ENCODE results near the gene RAB8A. TPM values are rescaled to one million over a fixed set of nuclear protein-coding genes. Genes with fewer than 3 reads are reported as not detected.

The RAB8A gene
- total RNA-seq = 100 to 1,000 TPM; 166 to 260 TPM

DNA sequence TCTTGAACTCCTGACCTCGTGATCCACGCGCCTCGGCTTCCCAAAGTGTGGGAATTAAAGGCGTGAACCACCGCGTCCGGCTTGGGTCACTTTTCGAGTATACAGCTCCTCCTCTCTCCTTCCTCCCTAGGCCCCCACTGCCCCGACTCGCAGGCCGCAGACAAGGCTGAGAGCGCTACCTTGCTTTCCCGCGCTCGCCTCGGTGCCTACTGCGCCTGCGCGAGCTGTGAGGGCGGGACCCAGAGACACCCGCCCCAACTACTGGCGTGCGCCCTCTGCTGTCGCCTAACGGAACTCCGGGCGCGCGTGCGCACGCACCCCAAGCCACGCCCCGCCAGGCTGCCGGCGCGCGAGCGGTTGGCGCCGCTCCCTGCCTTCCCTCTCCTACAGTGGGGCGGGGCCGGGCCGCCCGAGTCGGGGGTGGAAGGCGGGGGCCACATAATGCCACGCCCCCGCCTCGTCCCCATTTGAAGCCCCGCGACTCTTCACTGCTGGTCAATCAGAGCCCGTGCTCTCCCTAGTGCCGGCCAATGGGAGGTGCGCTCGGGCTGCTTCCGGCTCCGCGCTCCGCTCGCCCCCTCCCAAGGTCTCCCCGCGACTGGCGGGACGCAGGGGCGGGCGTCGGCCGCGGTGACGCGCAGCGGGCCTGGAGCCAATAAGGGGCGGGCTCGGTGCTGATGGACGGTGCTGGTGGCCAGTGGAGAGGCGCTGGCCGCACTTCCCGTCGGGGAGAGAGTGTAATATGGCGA lies at the start of gene RAB8A:
RAB8A (plus strand) TSS at position 730 of the 749 bp plus-strand sequence; CDS start at position 743, 13 bp downstream.
- Mint-ChIP-seq H3K4me3 (peak within 1 kb of the TSS; percentile 94), H3K36me3 (no peaks in the 10 kb centered on the region), H3K27ac (peak within 1 kb of the TSS; percentile 84 to 96), H3K9me3 (no peaks in the 10 kb centered on the region), H3K27me3 (no peaks in the 10 kb centered on the region), H3K4me1 (ENCODE audit: low read depth in 2 of 2) (peaks cover 25 to 35% of the 10 kb centered on the region in 2 donors)
- ATAC-seq (peak; percentile 95 to 96), DNase-seq (ENCODE audit: low spot score) (peak; percentile 99)

DNA sequence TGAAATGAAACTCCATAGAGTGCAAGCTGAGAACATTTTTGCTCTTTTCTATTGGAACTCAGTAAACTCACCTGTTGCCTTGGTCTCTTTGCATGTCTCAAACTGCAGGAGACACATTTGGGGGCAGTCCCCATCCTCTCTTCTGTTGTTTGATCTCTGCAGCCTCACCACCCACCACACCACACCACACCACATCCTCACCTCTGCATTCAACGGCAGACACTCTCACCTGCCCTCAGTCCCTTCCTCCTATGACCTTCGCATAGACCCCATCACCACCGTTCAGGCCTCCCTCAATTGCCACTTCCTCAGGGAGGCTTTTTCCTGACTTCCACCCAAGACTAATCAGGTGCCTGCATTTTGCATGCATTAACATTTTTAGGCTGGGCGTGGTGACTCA lies 49.7 kb upstream of the RAB8A start:
- DNase-seq (ENCODE audit: low spot score) (peak; percentile 34), ATAC-seq (peak in 1 of 2 donors; percentile 22)
- Mint-ChIP-seq H3K27ac (no peak overlapping the region), H3K4me1 (ENCODE audit: low read depth in 2 of 2) (peaks cover 17% of the 10 kb centered on the region in 2 donors), H3K27me3 (peaks cover 0 to 8% of the 10 kb centered on the region in 2 donors), H3K4me3 (no peak overlapping the region), H3K9me3 (no peaks in the 10 kb centered on the region), H3K36me3 (peaks cover 3% of the 10 kb centered on the region)

GRCh38 chr19:16062789-16063188 lies 48.9 kb upstream of the RAB8A start:
- DNase-seq (ENCODE audit: low spot score) (peak; percentile 76), ATAC-seq (peak; percentile 67 to 77)
- Mint-ChIP-seq H3K4me3 (no peak overlapping the region), H3K4me1 (ENCODE audit: low read depth in 2 of 2) (peaks cover 17% of the 10 kb centered on the region in 2 donors), H3K36me3 (no peaks in the 10 kb centered on the region), H3K27me3 (peaks cover 0 to 8% of the 10 kb centered on the region in 2 donors), H3K27ac (peak overlapping the region in 1 of 2 donors; percentile 38), H3K9me3 (no peaks in the 10 kb centered on the region)

DNA sequence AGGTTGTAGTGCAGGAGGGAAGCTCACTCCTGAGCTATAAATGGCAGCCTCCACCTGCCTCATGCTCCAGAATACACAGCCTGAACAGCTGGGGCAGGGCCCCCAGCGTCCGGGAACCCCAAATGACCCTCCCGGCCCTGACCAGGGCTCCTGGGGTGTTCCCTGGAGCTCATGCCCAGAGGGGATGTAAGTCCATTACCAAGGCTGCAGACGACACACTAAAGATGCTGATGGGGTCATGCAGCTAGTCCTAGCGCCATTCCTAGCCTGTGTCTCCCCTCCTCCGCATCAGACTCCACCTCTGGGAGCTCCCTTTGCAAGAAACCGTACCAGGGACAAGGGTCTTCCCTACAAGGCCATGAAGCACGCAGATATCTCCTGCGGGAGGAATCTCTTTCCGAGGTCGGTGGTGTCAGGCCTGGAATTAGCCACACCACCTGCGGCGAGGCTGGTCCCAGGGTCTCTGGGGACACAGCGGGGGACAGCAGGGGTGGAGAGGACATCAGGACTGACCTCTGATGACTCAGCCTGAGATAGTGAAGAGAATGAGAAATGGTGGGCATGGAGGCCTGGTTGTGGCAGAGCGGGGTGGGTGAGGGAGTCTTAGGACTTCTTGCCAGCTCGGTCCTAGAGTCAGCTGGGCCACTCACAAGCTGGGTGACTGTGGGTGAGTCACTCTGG lies 47.3 kb upstream of the RAB8A start:
- DNase-seq (ENCODE audit: low spot score) = peak; percentile 22
- H3K27ac Mint-ChIP-seq = no peak overlapping the region
- H3K9me3 Mint-ChIP-seq = no peaks in the 10 kb centered on the region
- H3K27me3 Mint-ChIP-seq = peaks cover 0 to 5% of the 10 kb centered on the region in 2 donors
- no peaks in the 10 kb centered on the region for H3K36me3 Mint-ChIP-seq
- no peak for ATAC-seq
- peaks cover 17% of the 10 kb centered on the region in 2 donors for H3K4me1 Mint-ChIP-seq (ENCODE audit: low read depth in 2 of 2)
- no peak overlapping the region for H3K4me3 Mint-ChIP-seq

- no peaks in the 10 kb centered on the region for H3K36me3 Mint-ChIP-seq
- ATAC-seq = peak; percentile 31 to 48
- H3K27ac Mint-ChIP-seq = peak overlapping the region; percentile 47 to 71
- H3K4me1 Mint-ChIP-seq (ENCODE audit: low read depth in 2 of 2) = peaks cover 17% of the 10 kb centered on the region in 2 donors
- no peaks in the 10 kb centered on the region for H3K9me3 Mint-ChIP-seq
- peak overlapping the region; percentile 26 for H3K4me3 Mint-ChIP-seq
- H3K27me3 Mint-ChIP-seq = peaks cover 0 to 4% of the 10 kb centered on the region in 2 donors
- peak; percentile 61 for DNase-seq (ENCODE audit: low spot score)
Observed at GRCh38 chr19:16066611-16067104, 45.0 kb upstream of the RAB8A start.

GRCh38 chr19:16067205-16067938 lies 44.3 kb upstream of the RAB8A start:
- Mint-ChIP-seq H3K9me3 (no peaks in the 10 kb centered on the region), H3K27me3 (no peaks in the 10 kb centered on the region), H3K27ac (no peak overlapping the region), H3K4me3 (no peak overlapping the region), H3K36me3 (no peaks in the 10 kb centered on the region), H3K4me1 (ENCODE audit: low read depth in 2 of 2) (peaks cover 15 to 17% of the 10 kb centered on the region in 2 donors)
- DNase-seq (ENCODE audit: low spot score) (peak; percentile 60), ATAC-seq (no peak)

GRCh38 chr19:16068696-16069259 lies 42.9 kb upstream of the RAB8A start:
- DNase-seq (ENCODE audit: low spot score) (no peak), ATAC-seq (no peak)
- Mint-ChIP-seq H3K36me3 (no peaks in the 10 kb centered on the region), H3K27me3 (no peaks in the 10 kb centered on the region), H3K27ac (no peak overlapping the region), H3K9me3 (no peaks in the 10 kb centered on the region), H3K4me3 (no peak overlapping the region), H3K4me1 (ENCODE audit: low read depth in 2 of 2) (peaks cover 7 to 15% of the 10 kb centered on the region in 2 donors)

- Mint-ChIP-seq H3K4me3 (no peak overlapping the region), H3K27me3 (no peaks in the 10 kb centered on the region), H3K4me1 (ENCODE audit: low read depth in 2 of 2) (peaks cover 17 to 26% of the 10 kb centered on the region in 2 donors), H3K36me3 (no peaks in the 10 kb centered on the region), H3K9me3 (no peaks in the 10 kb centered on the region), H3K27ac (no peak overlapping the region)
- DNase-seq (ENCODE audit: low spot score) = peak; percentile 51
- ATAC-seq = no peak
Observed at GRCh38 chr19:16069813-16070365, 41.8 kb upstream of the RAB8A start.

DNA sequence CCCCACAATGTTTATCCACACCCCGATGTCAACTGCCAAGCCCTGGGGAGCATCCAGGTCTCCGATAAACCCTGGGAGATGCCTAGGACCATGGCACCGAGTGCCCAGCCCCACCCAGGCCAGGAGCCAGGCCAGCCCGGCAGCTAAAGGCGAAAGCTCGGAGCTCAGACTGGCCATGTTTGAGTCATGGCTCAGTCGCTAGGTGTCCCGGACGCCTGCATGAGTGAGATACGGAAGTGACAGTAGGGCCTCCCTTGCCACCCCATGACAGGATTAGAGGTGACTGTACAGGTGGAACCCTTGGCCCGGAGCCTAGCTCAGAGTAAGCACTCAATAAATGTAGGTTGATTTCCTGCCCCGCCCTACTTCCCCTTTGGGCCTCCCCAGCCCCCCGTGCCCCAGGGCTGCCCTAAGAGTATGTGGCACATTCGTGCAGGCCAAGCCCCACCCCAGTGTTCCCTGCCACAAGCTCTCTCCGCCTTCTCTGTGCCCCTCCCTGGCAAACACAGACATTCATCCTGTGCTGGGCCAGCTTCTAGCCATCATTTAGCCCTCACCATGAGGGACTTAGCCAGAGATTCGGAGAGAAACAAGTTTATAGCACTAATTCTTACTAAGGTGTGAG lies 41.2 kb upstream of the RAB8A start:
- H3K27ac Mint-ChIP-seq = no peak overlapping the region

DNA sequence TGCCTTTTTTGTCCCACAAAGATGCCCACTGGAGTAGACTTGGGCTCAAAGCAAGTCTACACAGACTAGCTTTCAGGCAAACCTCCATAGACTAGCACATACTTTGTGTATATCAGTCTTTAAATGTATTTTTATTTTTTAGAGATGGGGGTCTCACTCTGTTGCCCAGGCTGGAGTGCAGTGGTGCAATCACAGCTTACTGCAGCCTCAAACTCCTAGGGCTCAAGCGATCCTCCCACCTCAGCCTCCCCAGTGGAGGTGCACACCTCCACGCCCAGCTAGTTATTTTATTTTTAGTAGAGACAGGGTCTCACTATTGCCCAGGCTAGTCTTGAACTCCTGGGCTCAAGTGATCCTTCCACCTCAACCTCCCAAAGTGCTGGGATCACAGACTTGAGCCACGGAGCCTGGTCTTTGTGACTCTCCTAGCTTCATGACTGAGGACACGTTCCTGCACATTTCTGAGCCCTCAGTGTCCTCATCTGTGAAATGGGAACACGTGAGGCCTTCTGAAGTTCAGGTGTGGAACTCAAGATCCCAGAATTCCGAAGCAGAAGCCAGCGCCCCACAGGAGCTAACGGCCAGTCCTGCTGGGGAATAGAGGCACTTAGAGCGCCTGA lies 40.5 kb upstream of the RAB8A start:
- peaks cover 28 to 35% of the 10 kb centered on the region in 2 donors for H3K4me1 Mint-ChIP-seq (ENCODE audit: low read depth in 2 of 2)
- H3K4me3 Mint-ChIP-seq = no peak overlapping the region
- DNase-seq (ENCODE audit: low spot score) (no peak), ATAC-seq (no peak)
- H3K27ac Mint-ChIP-seq = no peak overlapping the region
- H3K27me3 Mint-ChIP-seq = no peaks in the 10 kb centered on the region
- no peaks in the 10 kb centered on the region for H3K36me3 Mint-ChIP-seq
- H3K9me3 Mint-ChIP-seq = no peaks in the 10 kb centered on the region

More for the DNA sequence above, 41.2 kb upstream of the RAB8A start:
- H3K36me3 Mint-ChIP-seq = no peaks in the 10 kb centered on the region
- H3K9me3 Mint-ChIP-seq = no peaks in the 10 kb centered on the region
- H3K4me3 Mint-ChIP-seq = no peak overlapping the region
- no peaks in the 10 kb centered on the region for H3K27me3 Mint-ChIP-seq
- H3K4me1 Mint-ChIP-seq (ENCODE audit: low read depth in 2 of 2) = peaks cover 23 to 32% of the 10 kb centered on the region in 2 donors
- ATAC-seq (peak; percentile 94 to 95), DNase-seq (ENCODE audit: low spot score) (peak; percentile 85)

DNA sequence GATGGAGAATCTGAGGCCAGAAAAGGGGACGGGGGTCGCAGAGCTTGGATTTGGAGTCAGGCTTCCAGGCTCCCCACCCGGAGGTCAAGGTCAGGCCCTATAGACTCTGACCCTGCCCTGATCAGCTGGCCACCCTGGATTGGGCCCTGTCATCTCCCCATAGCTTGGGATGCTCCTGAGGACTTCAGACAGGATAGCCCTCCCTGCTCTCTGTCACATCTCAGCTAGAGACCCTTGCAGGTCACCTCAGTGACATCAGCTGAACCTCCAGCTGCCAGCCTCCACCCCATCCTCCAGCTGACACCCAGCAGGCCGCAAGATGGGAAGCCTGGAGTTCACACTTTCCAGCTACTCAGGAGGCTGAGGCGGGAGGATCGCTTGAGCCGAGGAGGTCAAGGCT lies 38.2 kb upstream of the RAB8A start:
- Mint-ChIP-seq H3K27ac (peak overlapping the region; percentile 94 to 96), H3K4me3 (peak overlapping the region; percentile 86), H3K4me1 (ENCODE audit: low read depth in 2 of 2) (peaks cover 29 to 34% of the 10 kb centered on the region in 2 donors), H3K9me3 (no peaks in the 10 kb centered on the region), H3K27me3 (no peaks in the 10 kb centered on the region), H3K36me3 (peaks cover 7% of the 10 kb centered on the region)
- DNase-seq (ENCODE audit: low spot score) (peak; percentile 39), ATAC-seq (no peak)

DNA sequence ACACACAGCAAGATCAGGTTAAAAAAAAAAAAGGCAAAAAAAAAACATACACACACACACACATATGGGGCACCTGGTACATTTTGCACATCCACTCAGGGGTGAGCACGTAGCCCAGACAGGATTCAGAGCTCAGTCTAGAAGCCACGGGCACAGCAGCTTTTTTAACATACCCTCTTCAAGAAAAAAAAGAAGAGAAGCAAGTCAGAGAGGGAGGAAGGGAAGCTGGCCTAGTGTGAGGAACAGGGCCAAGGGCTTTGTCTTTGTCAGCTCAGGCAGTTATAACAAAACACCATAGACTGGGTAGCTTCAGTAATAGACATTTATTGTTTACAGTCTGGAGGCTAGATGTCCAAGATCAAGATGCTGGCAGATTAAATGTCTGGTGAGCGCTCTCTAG lies 37.7 kb upstream of the RAB8A start:
- peak; percentile 16 for DNase-seq (ENCODE audit: low spot score)
- peaks cover 9% of the 10 kb centered on the region for H3K36me3 Mint-ChIP-seq
- no peaks in the 10 kb centered on the region for H3K27me3 Mint-ChIP-seq
- H3K4me3 Mint-ChIP-seq = peak overlapping the region; percentile 86
- H3K27ac Mint-ChIP-seq = peak overlapping the region; percentile 94 to 96
- no peak for ATAC-seq
- peaks cover 34 to 36% of the 10 kb centered on the region in 2 donors for H3K4me1 Mint-ChIP-seq (ENCODE audit: low read depth in 2 of 2)
- H3K9me3 Mint-ChIP-seq = no peaks in the 10 kb centered on the region

All from natural killer cell treated with Interleukin-12 subunit alpha and Interleukin-12 subunit beta and Interleukin-15 and Interleukin-18, amount 100 ng/mL, for 72 hours (primary cell).